Parathyroid adenoma (tissue), 2 donors: ENCODE measurements around the gene ADGRG3.

Experiments
- H2AFZ ChIP-seq: fragments of 300-600 bp; sonication (generic); one replicate; pipeline ENCODE4 v1.7.0; 2017; ENCODE audit warnings: antibody characterized with exemption, mild to moderate bottlenecking
- H3K27ac ChIP-seq: fragments of 300-600 bp; sonication (generic); one replicate; pipeline ENCODE4 v1.7.0; 2017
- H3K27me3 ChIP-seq: fragments of 300-600 bp; sonication (generic); one replicate; pipeline ENCODE4 v1.7.0; 2017; ENCODE audit warnings: low read length; ENCODE audit not compliant: control insufficient read depth, insufficient read depth
- H3K36me3 ChIP-seq: fragments of 300-600 bp; sonication (generic); one replicate; pipeline ENCODE4 v1.7.0; 2017; ENCODE audit warnings: low read length; ENCODE audit not compliant: control insufficient read depth, insufficient read depth
- H3K4me1 ChIP-seq: fragments of 300-600 bp; sonication (generic); one replicate; pipeline ENCODE4 v1.7.0; 2017; ENCODE audit warnings: control low read depth
- H3K4me2 ChIP-seq: fragments of 300-600 bp; sonication (generic); one replicate; pipeline ENCODE4 v1.7.0; 2017; ENCODE audit warnings: low read length
- H3K4me3 ChIP-seq: fragments of 300-600 bp; sonication (generic); one replicate; pipeline ENCODE4 v1.7.0; 2017; ENCODE audit warnings: low read depth, low read length
- H3K79me2 ChIP-seq: fragments of 300-600 bp; sonication (generic); one replicate; pipeline ENCODE4 v1.7.0; 2017; ENCODE audit warnings: control low read depth
- H3K9ac ChIP-seq: fragments of 300-600 bp; sonication (generic); one replicate; pipeline ENCODE4 v1.7.0; 2017; ENCODE audit warnings: mild to moderate bottlenecking
- H3K9me3 ChIP-seq: fragments of 300-600 bp; sonication (generic); one replicate; pipeline ENCODE4 v1.7.0; 2017; ENCODE audit warnings: low read length; ENCODE audit not compliant: control insufficient read depth
- TF ChIP-seq, protein P1 (sequence below): fragments of 300-600 bp; sonication (generic); IDR thresholded peaks from one replicate; pipeline ENCODE4 v1.7.0; 2017; ENCODE audit warnings: antibody characterized with exemption, mild to moderate bottlenecking
- donor health status: primary hyperparathyroidism.

The ADGRG3 gene

DNA sequence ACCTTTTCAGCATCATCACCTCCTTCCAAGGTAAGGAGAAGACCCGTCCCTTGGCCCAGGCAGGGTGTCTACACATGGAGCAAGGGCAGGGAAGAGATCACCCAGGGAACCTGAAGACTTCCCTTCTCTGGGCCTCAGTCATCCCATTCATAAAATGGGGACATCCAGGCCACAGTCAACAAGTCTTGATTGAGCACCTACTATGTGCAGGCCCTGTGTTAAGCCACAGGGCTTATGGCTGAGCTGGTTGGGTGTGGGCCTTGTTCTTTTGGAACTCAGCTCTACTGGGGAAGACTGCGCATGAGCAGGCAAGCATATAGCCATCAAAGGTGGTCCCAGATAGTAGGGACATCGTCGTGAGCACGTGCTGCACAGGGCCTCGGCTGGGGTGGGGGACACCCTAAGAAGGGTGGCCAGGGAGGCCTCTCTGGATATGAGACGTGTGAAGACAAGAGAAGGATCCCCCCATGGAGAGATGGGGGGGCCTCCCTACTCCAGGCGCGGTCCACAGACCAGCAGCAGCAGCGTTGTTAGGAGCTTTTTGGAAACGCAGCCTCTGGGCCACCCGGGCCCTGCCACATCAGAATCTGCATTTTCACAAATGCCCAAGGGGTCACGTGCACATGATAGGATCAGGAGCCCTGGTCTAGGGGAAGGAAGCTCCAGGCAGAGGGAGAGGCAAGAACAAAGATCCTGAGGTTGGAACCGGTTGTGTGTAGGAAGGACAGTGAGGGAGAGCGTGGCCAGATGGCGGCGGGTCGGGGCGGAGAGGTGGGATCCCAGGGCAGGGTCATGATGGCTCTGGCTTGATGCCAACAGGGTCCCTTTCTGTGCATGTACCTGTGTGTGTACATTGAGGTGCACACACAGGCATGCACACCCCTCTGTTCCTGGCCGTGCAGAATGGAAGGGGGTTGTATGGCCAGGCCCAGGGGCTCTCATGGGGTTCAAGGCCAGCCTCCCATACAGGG is 5.9 kb upstream of the ADGRG3 start:
- no peak overlapping the region for H2AFZ ChIP-seq
- no peaks in the 10 kb centered on the region for H3K79me2 ChIP-seq
- TF ChIP-seq, protein P1, sequence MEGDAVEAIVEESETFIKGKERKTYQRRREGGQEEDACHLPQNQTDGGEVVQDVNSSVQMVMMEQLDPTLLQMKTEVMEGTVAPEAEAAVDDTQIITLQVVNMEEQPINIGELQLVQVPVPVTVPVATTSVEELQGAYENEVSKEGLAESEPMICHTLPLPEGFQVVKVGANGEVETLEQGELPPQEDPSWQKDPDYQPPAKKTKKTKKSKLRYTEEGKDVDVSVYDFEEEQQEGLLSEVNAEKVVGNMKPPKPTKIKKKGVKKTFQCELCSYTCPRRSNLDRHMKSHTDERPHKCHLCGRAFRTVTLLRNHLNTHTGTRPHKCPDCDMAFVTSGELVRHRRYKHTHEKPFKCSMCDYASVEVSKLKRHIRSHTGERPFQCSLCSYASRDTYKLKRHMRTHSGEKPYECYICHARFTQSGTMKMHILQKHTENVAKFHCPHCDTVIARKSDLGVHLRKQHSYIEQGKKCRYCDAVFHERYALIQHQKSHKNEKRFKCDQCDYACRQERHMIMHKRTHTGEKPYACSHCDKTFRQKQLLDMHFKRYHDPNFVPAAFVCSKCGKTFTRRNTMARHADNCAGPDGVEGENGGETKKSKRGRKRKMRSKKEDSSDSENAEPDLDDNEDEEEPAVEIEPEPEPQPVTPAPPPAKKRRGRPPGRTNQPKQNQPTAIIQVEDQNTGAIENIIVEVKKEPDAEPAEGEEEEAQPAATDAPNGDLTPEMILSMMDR, result no peak
- no peak overlapping the region for H3K9ac ChIP-seq
- no peaks in the 10 kb centered on the region for H3K27me3 ChIP-seq
- H3K36me3 ChIP-seq, result no peaks in the 10 kb centered on the region
- no peak overlapping the region for H3K27ac ChIP-seq
- H3K4me2 ChIP-seq, result no peak overlapping the region
- H3K4me3 ChIP-seq, result no peak overlapping the region
- no peaks in the 10 kb centered on the region for H3K9me3 ChIP-seq
- H3K4me1 ChIP-seq, result peaks cover 3% of the 10 kb centered on the region

DNA sequence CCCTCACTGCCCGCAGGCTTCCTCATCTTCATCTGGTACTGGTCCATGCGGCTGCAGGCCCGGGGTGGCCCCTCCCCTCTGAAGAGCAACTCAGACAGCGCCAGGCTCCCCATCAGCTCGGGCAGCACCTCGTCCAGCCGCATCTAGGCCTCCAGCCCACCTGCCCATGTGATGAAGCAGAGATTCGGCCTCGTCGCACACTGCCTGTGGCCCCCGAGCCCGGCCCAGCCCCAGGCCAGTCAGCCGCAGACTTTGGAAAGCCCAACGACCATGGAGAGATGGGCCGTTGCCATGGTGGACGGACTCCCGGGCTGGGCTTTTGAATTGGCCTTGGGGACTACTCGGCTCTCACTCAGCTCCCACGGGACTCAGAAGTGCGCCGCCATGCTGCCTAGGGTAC is 4.7 kb upstream of the ADGRG3 start:
- Histone ChIP-seq H3K27ac (no peak overlapping the region), H3K4me1 (peaks cover 9% of the 10 kb centered on the region), H3K79me2 (no peaks in the 10 kb centered on the region), H3K4me2 (no peak overlapping the region), H3K27me3 (no peaks in the 10 kb centered on the region), H3K9ac (no peak overlapping the region), H3K36me3 (no peaks in the 10 kb centered on the region), H3K9me3 (no peaks in the 10 kb centered on the region), H3K4me3 (no peak overlapping the region), H2AFZ (no peak overlapping the region)
- TF ChIP-seq, protein P1, result no peak

DNA sequence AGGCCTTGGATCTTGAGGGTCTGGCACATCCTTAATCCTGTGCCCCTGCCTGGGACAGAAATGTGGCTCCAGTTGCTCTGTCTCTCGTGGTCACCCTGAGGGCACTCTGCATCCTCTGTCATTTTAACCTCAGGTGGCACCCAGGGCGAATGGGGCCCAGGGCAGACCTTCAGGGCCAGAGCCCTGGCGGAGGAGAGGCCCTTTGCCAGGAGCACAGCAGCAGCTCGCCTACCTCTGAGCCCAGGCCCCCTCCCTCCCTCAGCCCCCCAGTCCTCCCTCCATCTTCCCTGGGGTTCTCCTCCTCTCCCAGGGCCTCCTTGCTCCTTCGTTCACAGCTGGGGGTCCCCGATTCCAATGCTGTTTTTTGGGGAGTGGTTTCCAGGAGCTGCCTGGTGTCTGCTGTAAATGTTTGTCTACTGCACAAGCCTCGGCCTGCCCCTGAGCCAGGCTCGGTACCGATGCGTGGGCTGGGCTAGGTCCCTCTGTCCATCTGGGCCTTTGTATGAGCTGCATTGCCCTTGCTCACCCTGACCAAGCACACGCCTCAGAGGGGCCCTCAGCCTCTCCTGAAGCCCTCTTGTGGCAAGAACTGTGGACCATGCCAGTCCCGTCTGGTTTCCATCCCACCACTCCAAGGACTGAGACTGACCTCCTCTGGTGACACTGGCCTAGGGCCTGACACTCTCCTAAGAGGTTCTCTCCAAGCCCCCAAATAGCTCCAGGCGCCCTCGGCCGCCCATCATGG is 4.0 kb upstream of the ADGRG3 start:
- Histone ChIP-seq H3K79me2 (no peaks in the 10 kb centered on the region), H3K36me3 (no peaks in the 10 kb centered on the region), H3K4me1 (peaks cover 9% of the 10 kb centered on the region), H3K27ac (no peak overlapping the region), H3K27me3 (no peaks in the 10 kb centered on the region), H2AFZ (no peak overlapping the region), H3K4me2 (no peak overlapping the region), H3K9ac (no peak overlapping the region), H3K4me3 (no peak overlapping the region), H3K9me3 (no peaks in the 10 kb centered on the region)
- TF ChIP-seq, protein P1, result no peak

DNA sequence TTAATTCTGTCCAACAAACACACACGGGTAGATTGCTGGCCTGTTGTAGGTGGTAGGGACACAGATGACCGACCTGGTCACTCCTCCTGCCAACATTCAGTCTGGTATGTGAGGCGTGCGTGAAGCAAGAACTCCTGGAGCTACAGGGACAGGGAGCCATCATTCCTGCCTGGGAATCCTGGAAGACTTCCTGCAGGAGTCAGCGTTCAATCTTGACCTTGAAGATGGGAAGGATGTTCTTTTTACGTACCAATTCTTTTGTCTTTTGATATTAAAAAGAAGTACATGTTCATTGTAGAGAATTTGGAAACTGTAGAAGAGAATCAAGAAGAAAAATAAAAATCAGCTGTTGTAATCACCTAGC is 3.5 kb upstream of the ADGRG3 start:
- Histone ChIP-seq H3K27me3 (no peaks in the 10 kb centered on the region), H3K9me3 (no peaks in the 10 kb centered on the region), H3K79me2 (no peaks in the 10 kb centered on the region), H2AFZ (no peak overlapping the region), H3K9ac (no peak overlapping the region), H3K4me1 (peaks cover 9% of the 10 kb centered on the region), H3K4me3 (no peak overlapping the region), H3K36me3 (no peaks in the 10 kb centered on the region), H3K4me2 (no peak overlapping the region), H3K27ac (no peak overlapping the region)
- TF ChIP-seq, protein P1, result no peak
